HepG2 (cell line): ENCODE data around the gene FRS2. TPM values are rescaled to one million over a fixed set of nuclear protein-coding genes. Genes with fewer than 3 reads are reported as not detected.

Experiments used
- ATAC-seq: fragments of 200-7000 bp; cut with Tn5 transposase; 3 replicates; pipeline ENCODE4 v1.9.1; 2020; ENCODE audit warnings: mild to moderate bottlenecking, moderate library complexity
- BruUV-seq: library from RNA; stranded (reverse); fragments of 400-500 nt; replicated peaks from 2 replicates; lab custom pipeline; 2021; lab: Mats Ljungman, UMichigan
- CTCF ChIA-PET: fragments of 300-600 bp; formaldehyde crosslinking; extraction: SDS; loops from one replicate; lab custom pipeline; 2021; ENCODE audit warnings: low total read pairs, inconsistent platforms, low intra/inter-chr PET ratio; lab: Yijun Ruan, JAX
- POLR2A ChIA-PET: fragments of 350-600 bp; sonication (Branson Sonifier 250); formaldehyde crosslinking; loops from one replicate; lab custom pipeline; 2020; ENCODE audit warnings: antibody characterized with exemption, inconsistent platforms; lab: Yijun Ruan, JAX
- DNase-seq: peaks from one replicate; pipeline ENCODE4 v3.0.0-alpha.2; 2015; ENCODE audit warnings: low spot score
- FAIRE-seq: peaks from 3 replicates; lab custom pipeline; 2011; peaks lifted over from hg19 to GRCh38; lab: Jason Lieb, UNC
- H2AFZ ChIP-seq: one replicate; pipeline ENCODE4 v1.6.1; 2011; ENCODE audit warnings: low read length, inconsistent platforms
- H3K27ac ChIP-seq: fragments of 300-600 bp; 3 replicates; pipeline ENCODE4 v1.8.0; 2011; ENCODE audit warnings: mixed run types, mild to moderate bottlenecking, mixed read lengths, low read length, inconsistent platforms; ENCODE audit not compliant: insufficient read depth; ENCODE audit errors: extremely low read length
- H3K27me3 ChIP-seq, 2 experiments: fragments of 200-600 bp in 1 of 2; 2 replicates in 1 of 2; 3 replicates in 1 of 2; pipeline versions ENCODE4 v1.6.0 to v1.8.0; 2011; ENCODE audit warnings: low read length in 2 of 2, mild to moderate bottlenecking in 2 of 2, moderate library complexity in 2 of 2, inconsistent platforms in 1 of 2; ENCODE audit not compliant: insufficient read depth in 2 of 2, control insufficient read depth in 1 of 2
- H3K36me3 ChIP-seq, 2 experiments: fragments of 200-600 bp in 1 of 2; replicated peaks in 1 of 2; 2 replicates in 1 of 2; 3 replicates in 1 of 2; pipeline versions ENCODE4 v1.5.1 to v1.8.0; 2011; ENCODE audit warnings: low read length in 2 of 2, inconsistent platforms in 1 of 2; ENCODE audit not compliant: insufficient read depth in 2 of 2, control insufficient read depth in 1 of 2
- H3K4me1 ChIP-seq: 2 replicates; pipeline ENCODE4 v1.5.1; 2012; ENCODE audit warnings: low read length, inconsistent platforms; ENCODE audit not compliant: insufficient read depth
- H3K4me2 ChIP-seq: 2 replicates; pipeline ENCODE4 v1.6.0; 2011; ENCODE audit warnings: low read depth, low read length, inconsistent platforms
- H3K4me3 ChIP-seq, 3 experiments: fragments of 200-600 bp in 1 of 3; sonication (generic), shearing (Covaris generic) in 1 of 3; replicated peaks in 1 of 3; 2 replicates each; pipeline ENCODE4 v1.5.1; 2011 to 2016; ENCODE audit warnings: low read length in 3 of 3, inconsistent platforms in 2 of 3, low read depth in 2 of 3, mild to moderate bottlenecking in 2 of 3, control low read depth in 1 of 3, mixed read lengths in 1 of 3; ENCODE audit not compliant: insufficient read depth in 1 of 3
- H3K79me2 ChIP-seq: one replicate; pipeline ENCODE4 v1.6.1; 2011; ENCODE audit warnings: low read length, inconsistent platforms; ENCODE audit not compliant: insufficient read depth
- H3K9ac ChIP-seq: 2 replicates; pipeline ENCODE4 v1.6.0; 2011; ENCODE audit warnings: mild to moderate bottlenecking, low read depth, low read length, inconsistent platforms; ENCODE audit not compliant: insufficient read depth
- H3K9me3 ChIP-seq: 2 replicates; pipeline ENCODE4 v1.5.1; 2012; ENCODE audit warnings: mild to moderate bottlenecking, low read length
- H4K20me1 ChIP-seq: 2 replicates; pipeline ENCODE4 v1.6.0; 2011; ENCODE audit warnings: inconsistent platforms, mild to moderate bottlenecking, low read length, moderate library complexity; ENCODE audit not compliant: insufficient read depth
- AKNA ChIP-seq: sonication (generic); formaldehyde crosslinking; IDR thresholded peaks from 2 replicates; pipeline ENCODE4 v1.4.0; 2020; ENCODE audit warnings: missing genetic modification reagents, borderline replicate concordance
- CHCHD3 ChIP-seq: sonication (generic); formaldehyde crosslinking; IDR thresholded peaks from 2 replicates; pipeline ENCODE4 v1.8.0; 2022; ENCODE audit warnings: mild to moderate bottlenecking, missing genetic modification reagents, moderate library complexity
- JDP2 ChIP-seq: sonication (generic); formaldehyde crosslinking; IDR thresholded peaks from 2 replicates; pipeline ENCODE4 v1.8.1; 2022; ENCODE audit warnings: missing genetic modification reagents, borderline replicate concordance
- KLF9 ChIP-seq: IDR thresholded peaks from 2 replicates; pipeline ENCODE4 v1.6.1; 2016; ENCODE audit warnings: low read depth
- NFYB ChIP-seq: sonication (generic); formaldehyde crosslinking; IDR thresholded peaks from 2 replicates; pipeline ENCODE4 v1.4.0; 2020; ENCODE audit warnings: missing genetic modification reagents
- PAWR ChIP-seq: sonication (generic); formaldehyde crosslinking; IDR thresholded peaks from 2 replicates; pipeline ENCODE4 v1.4.0; 2020; ENCODE audit warnings: missing genetic modification reagents, mild to moderate bottlenecking, borderline replicate concordance
- XBP1 ChIP-seq: sonication (generic); formaldehyde crosslinking; IDR thresholded peaks from 2 replicates; pipeline ENCODE4 v1.5.0; 2020; ENCODE audit warnings: missing genetic modification reagents
- ZBTB2 ChIP-seq: sonication (generic); formaldehyde crosslinking; IDR thresholded peaks from 2 replicates; pipeline ENCODE4 v1.8.0; 2022; ENCODE audit warnings: low read depth, missing genetic modification reagents
- ZIK1 ChIP-seq: sonication (generic); formaldehyde crosslinking; IDR thresholded peaks from 2 replicates; pipeline ENCODE4 v1.5.0; 2020; ENCODE audit warnings: mild to moderate bottlenecking, low read depth, missing genetic modification reagents, borderline replicate concordance
- ZNF512 ChIP-seq: sonication (generic); formaldehyde crosslinking; IDR thresholded peaks from 2 replicates; pipeline ENCODE4 v1.4.0; 2020; ENCODE audit warnings: mild to moderate bottlenecking, missing genetic modification reagents
- WGBS: methylation state at CpG from one replicate; pipeline ENCODE4 v1.1.6; 2017; ENCODE audit warnings: low lambda C conversion rate; 5-methylcytosine and 5-hydroxymethylcytosine counted together
- in situ Hi-C: cut with HindIII; loops from 2 replicates; pipeline ENCODE4 v1.10.0; 2017; ENCODE audit warnings: low pct_unique_long_range_greater_than_20kb; ENCODE audit not compliant: extremely low pct_ligation_motif_present
- intact Hi-C: fragments of 100-400 bp; cut with micrococcal nuclease; formaldehyde crosslinking; loops from one replicate; pipeline ENCODE4 v1.10.0; 2022; ENCODE audit not compliant: unreplicated experiment
- polyA plus RNA-seq, 8 experiments: library from polyadenylated mRNA; depleted of rRNA in 3 of 8; stranded (reverse) in 7 of 8; unstranded in 1 of 8; fragments of >200 nt; fragmentation: Illumina TruSeq in 4 of 8; extraction: Trizol in 4 of 8; gene quantifications; 2 replicates each; pipeline versions ENCODE4 v1.2.1 to v1.2.3, GENCODE V29; 2011 to 2016; ENCODE audit warnings: low read depth in 4 of 8, missing spikeins in 1 of 8, mixed read lengths in 1 of 8; ENCODE audit not compliant: insufficient read depth in 1 of 8
- total RNA-seq, 5 experiments: library from RNA; depleted of rRNA; stranded (reverse); fragments of >200 nt; fragmentation: Illumina TruSeq; extraction: Trizol; gene quantifications; 2 replicates each; pipeline ENCODE4 v1.2.3, GENCODE V29; 2016; ENCODE audit warnings: low read depth in 1 of 5
- TF ChIP-seq, protein P1 (sequence below): sonication (generic); formaldehyde crosslinking; IDR thresholded peaks from 2 replicates; pipeline ENCODE4 v1.9.0; 2021; ENCODE audit warnings: missing genetic modification reagents, mild to moderate bottlenecking, borderline replicate concordance

FRS2 gene
- total and polyA plus RNA-seq, 2 of the 13 experiments (the other 11 are each of a cell fraction or from before 2014, with no cell fraction given) = 8.3 to 16.8 TPM

- no peak overlapping the region for H2AFZ ChIP-seq
- WGBS = 71% methylated on average over 3 of the region's 3 CpGs
- no peak overlapping the region for H3K4me2 ChIP-seq
- TF ChIP-seq PAWR (no peak), XBP1 (CRISPR knock-in tag) (no peak), AKNA (no peak), ZNF512 (no peak), CHCHD3 (CRISPR knock-in tag) (no peak), NFYB (CRISPR knock-in tag) (no peak), KLF9 (CRISPR knock-in tag) (no peak), JDP2 (no peak), ZBTB2 (no peak), ZIK1 (CRISPR knock-in tag) (no peak)
- TF ChIP-seq, protein P1, sequence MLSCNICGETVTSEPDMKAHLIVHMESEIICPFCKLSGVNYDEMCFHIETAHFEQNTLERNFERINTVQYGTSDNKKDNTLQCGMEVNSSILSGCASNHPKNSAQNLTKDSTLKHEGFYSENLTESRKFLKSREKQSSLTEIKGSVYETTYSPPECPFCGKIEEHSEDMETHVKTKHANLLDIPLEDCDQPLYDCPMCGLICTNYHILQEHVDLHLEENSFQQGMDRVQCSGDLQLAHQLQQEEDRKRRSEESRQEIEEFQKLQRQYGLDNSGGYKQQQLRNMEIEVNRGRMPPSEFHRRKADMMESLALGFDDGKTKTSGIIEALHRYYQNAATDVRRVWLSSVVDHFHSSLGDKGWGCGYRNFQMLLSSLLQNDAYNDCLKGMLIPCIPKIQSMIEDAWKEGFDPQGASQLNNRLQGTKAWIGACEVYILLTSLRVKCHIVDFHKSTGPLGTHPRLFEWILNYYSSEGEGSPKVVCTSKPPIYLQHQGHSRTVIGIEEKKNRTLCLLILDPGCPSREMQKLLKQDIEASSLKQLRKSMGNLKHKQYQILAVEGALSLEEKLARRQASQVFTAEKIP (CRISPR knock-in tag) = no peak
- intact Hi-C loops = no loop called here
- DNase-seq = no peak
- no peak for ATAC-seq
- H3K9me3 ChIP-seq = no peaks in the 10 kb centered on the region
- H3K27ac ChIP-seq = no peak overlapping the region
- no peaks in the 10 kb centered on the region for H3K36me3 ChIP-seq
- H3K4me3 ChIP-seq = no peak overlapping the region
- H3K4me1 ChIP-seq = peaks cover 5% of the 10 kb centered on the region; the same call in 1 of the 2 replicates
- BruUV-seq = no TSS peak
- H3K27me3 ChIP-seq = no peaks in the 10 kb centered on the region
- in situ Hi-C loops = no loop called here
- FAIRE-seq = no peak
- CTCF ChIA-PET = no interaction called here
- no peaks in the 10 kb centered on the region for H4K20me1 ChIP-seq
- H3K9ac ChIP-seq = no peak overlapping the region
- no peaks in the 10 kb centered on the region for H3K79me2 ChIP-seq
- POLR2A ChIA-PET = no interaction called here
Measured at GRCh38 chr12:69438539-69438938, 31.6 kb upstream of the FRS2 start.
